ENCODE results near the gene PSPN.
"Not testable (repeated sequence)": the region's sequence is repeated elsewhere in the genome, so short reads cannot be mapped to it uniquely, and the experiment has no call there.

Gene PSPN

GRCh38 chr19:6402837-6403608 is 27.3 kb upstream of the PSPN start:
- no peak for DNase-seq (ENCODE audit: low read depth)

- no peak for DNase-seq (ENCODE audit: low read depth)
Measured at GRCh38 chr19:6402058-6402457, 26.3 kb upstream of the PSPN start.

GRCh38 chr19:6400062-6400944 is 24.6 kb upstream of the PSPN start:
- not testable (repeated sequence) for DNase-seq (ENCODE audit: low read depth)

GRCh38 chr19:6396305-6396704 is 20.6 kb upstream of the PSPN start:
- DNase-seq (ENCODE audit: low read depth): no peak

- no peak for DNase-seq (ENCODE audit: low read depth)
Measured at GRCh38 chr19:6394831-6395230, 19.1 kb upstream of the PSPN start.

GRCh38 chr19:6393983-6394412 is 18.3 kb upstream of the PSPN start:
- peak; percentile 52 for DNase-seq (ENCODE audit: low read depth)

- peak; percentile 90 for DNase-seq (ENCODE audit: low read depth)
Measured at GRCh38 chr19:6393074-6393982, 17.6 kb upstream of the PSPN start, which contains the start of gene GTF2F1. Gene GTF2F1 (minus strand): TSS chr19:6393164. CDS start chr19:6392995, 169 bp downstream.

GRCh38 chr19:6392221-6393073 is 16.7 kb upstream of the PSPN start:
- DNase-seq (ENCODE audit: low read depth): no peak

- DNase-seq (ENCODE audit: low read depth): no peak
Measured at GRCh38 chr19:6387372-6387771, 11.6 kb upstream of the PSPN start.

- DNase-seq (ENCODE audit: low read depth): no peak
Measured at GRCh38 chr19:6384381-6384780, 8.6 kb upstream of the PSPN start.

GRCh38 chr19:6383188-6383587 is 7.5 kb upstream of the PSPN start:
- DNase-seq (ENCODE audit: low read depth): no peak

GRCh38 chr19:6381030-6381750 is 5.5 kb upstream of the PSPN start:
- no peak for DNase-seq (ENCODE audit: low read depth)

- no peak for DNase-seq (ENCODE audit: low read depth)
Measured at GRCh38 chr19:6379744-6380143, 4.0 kb upstream of the PSPN start.

GRCh38 chr19:6378486-6378885 is 2.8 kb upstream of the PSPN start:
- no peak for DNase-seq (ENCODE audit: low read depth)

- no peak for DNase-seq (ENCODE audit: low read depth)
Measured at GRCh38 chr19:6378041-6378440, 2.3 kb upstream of the PSPN start.

- DNase-seq (ENCODE audit: low read depth): no peak
Measured at GRCh38 chr19:6376512-6377190, 918 bp upstream of the PSPN start.

GRCh38 chr19:6374711-6375410 is 872 bp downstream of the PSPN start:
- no peak for DNase-seq (ENCODE audit: low read depth)

- no peak for DNase-seq (ENCODE audit: low read depth)
Measured at GRCh38 chr19:6374161-6374709, 1.5 kb downstream of the PSPN start.

- DNase-seq (ENCODE audit: low read depth): no peak
Measured at GRCh38 chr19:6373813-6374108, 2.0 kb downstream of the PSPN start.

Data from stimulated activated CD8-positive, alpha-beta memory T cell treated with anti-CD3 and anti-CD28 coated beads, Interleukin-7, amount 100 ng/mL, for 24 hours (primary cell).